Hepatocyte (in vitro differentiated cells): Measurements from ENCODE around the gene PTDSS2. TPM values are rescaled to one million over a fixed set of nuclear protein-coding genes. Genes with fewer than 3 reads are reported as not detected.

Experiments used
- DNase-seq: peaks from one replicate; pipeline ENCODE4 v3.0.0-alpha.2; 2016; ENCODE audit warnings: low spot score
- H2AFZ ChIP-seq: fragments of 200-600 bp; sonication (generic); 2 replicates; pipeline ENCODE4 v1.6.0; 2016; ENCODE audit warnings: antibody characterized with exemption, mild to moderate bottlenecking
- H3K27ac ChIP-seq: fragments of 200-600 bp; sonication (generic); 2 replicates; pipeline ENCODE4 v1.5.1; 2016; ENCODE audit warnings: mild to moderate bottlenecking
- H3K27me3 ChIP-seq: fragments of 200-600 bp; sonication (generic); 2 replicates; pipeline ENCODE4 v1.6.1; 2016
- H3K36me3 ChIP-seq: fragments of 200-600 bp; sonication (generic); replicated peaks from 2 replicates; pipeline ENCODE4 v1.5.1; 2016; ENCODE audit warnings: low read depth; ENCODE audit not compliant: insufficient read depth
- H3K4me1 ChIP-seq: fragments of 200-600 bp; sonication (generic); 2 replicates; pipeline ENCODE4 v1.5.1; 2016; ENCODE audit warnings: mild to moderate bottlenecking, moderate library complexity; ENCODE audit not compliant: insufficient read depth
- H3K4me2 ChIP-seq: fragments of 200-600 bp; sonication (generic); 2 replicates; pipeline ENCODE4 v1.6.0; 2016
- H3K4me3 ChIP-seq: fragments of 200-600 bp; sonication (generic); 2 replicates; pipeline ENCODE4 v1.5.1; 2016; ENCODE audit warnings: mild to moderate bottlenecking
- H3K79me2 ChIP-seq: fragments of 200-600 bp; sonication (generic); 2 replicates; pipeline ENCODE4 v1.6.0; 2017; ENCODE audit warnings: mild to moderate bottlenecking
- H3K9me2 ChIP-seq: fragments of 200-600 bp; sonication (generic); replicated peaks from 2 replicates; pipeline ENCODE4 v1.6.0; 2017; ENCODE audit warnings: mild to moderate bottlenecking; ENCODE audit not compliant: insufficient read depth
- H3K9me3 ChIP-seq: fragments of 200-600 bp; sonication (generic); 2 replicates; pipeline ENCODE4 v1.5.1; 2016; ENCODE audit warnings: low read depth, mild to moderate bottlenecking
- H4K20me1 ChIP-seq: fragments of 200-600 bp; sonication (generic); 2 replicates; pipeline ENCODE4 v1.6.0; 2016; ENCODE audit warnings: mild to moderate bottlenecking; ENCODE audit not compliant: insufficient read depth, poor library complexity, severe bottlenecking
- EZH2 ChIP-seq: fragments of 200-600 bp; sonication (generic); IDR thresholded peaks from 2 replicates; pipeline ENCODE4 v1.6.1; 2016; ENCODE audit warnings: antibody characterized with exemption, mild to moderate bottlenecking, borderline replicate concordance
- EZH2phosphoT487 ChIP-seq: fragments of 200-600 bp; sonication (generic); IDR thresholded peaks from one replicate; pipeline ENCODE4 v1.6.1; 2018; ENCODE audit warnings: antibody characterized with exemption, mild to moderate bottlenecking, low read depth, moderate library complexity; ENCODE audit not compliant: unreplicated experiment, severe bottlenecking
- WGBS: methylation state at CpG from one replicate; pipeline ENCODE4 v1.1.6; 2016; ENCODE audit warnings: low lambda C conversion rate; ENCODE audit errors: missing lambda C conversion rate; 5-methylcytosine and 5-hydroxymethylcytosine counted together
- polyA plus RNA-seq: library from polyadenylated mRNA; unstranded; fragments of >200 nt; fragmentation: Nextera tagmentation; extraction: Ambion mirVana; gene quantifications from 2 replicates; pipeline ENCODE4 v1.2.1, GENCODE V29; 2016
- total RNA-seq: library from RNA; depleted of rRNA; stranded (reverse); fragments of >200 nt; gene quantifications from 2 replicates; pipeline ENCODE4 v1.2.3, GENCODE V29; 2014
- TF ChIP-seq, protein P1 (sequence below): fragments of 200-600 bp; sonication (generic); IDR thresholded peaks from 2 replicates; pipeline ENCODE4 v1.5.1; 2016; ENCODE audit warnings: antibody characterized with exemption, mild to moderate bottlenecking; ENCODE audit not compliant: poor library complexity

PTDSS2 gene
- total and polyA plus RNA-seq, 2 experiments from 2014 or later, result 31.5 to 50.8 TPM

- H3K27ac ChIP-seq, result no peak overlapping the region
- no peak overlapping the region for H3K4me2 ChIP-seq
- 95% methylated on average over 29 of the region's 29 CpGs for WGBS
- no peak for DNase-seq
- no peak overlapping the region for H3K4me3 ChIP-seq
- H3K9me2 ChIP-seq, result no peaks in the 10 kb centered on the region
- H3K79me2 ChIP-seq, result peaks cover 11% of the 10 kb centered on the region
- TF ChIP-seq EZH2 (no peak), EZH2phosphoT487 (no peak)
- TF ChIP-seq, protein P1, sequence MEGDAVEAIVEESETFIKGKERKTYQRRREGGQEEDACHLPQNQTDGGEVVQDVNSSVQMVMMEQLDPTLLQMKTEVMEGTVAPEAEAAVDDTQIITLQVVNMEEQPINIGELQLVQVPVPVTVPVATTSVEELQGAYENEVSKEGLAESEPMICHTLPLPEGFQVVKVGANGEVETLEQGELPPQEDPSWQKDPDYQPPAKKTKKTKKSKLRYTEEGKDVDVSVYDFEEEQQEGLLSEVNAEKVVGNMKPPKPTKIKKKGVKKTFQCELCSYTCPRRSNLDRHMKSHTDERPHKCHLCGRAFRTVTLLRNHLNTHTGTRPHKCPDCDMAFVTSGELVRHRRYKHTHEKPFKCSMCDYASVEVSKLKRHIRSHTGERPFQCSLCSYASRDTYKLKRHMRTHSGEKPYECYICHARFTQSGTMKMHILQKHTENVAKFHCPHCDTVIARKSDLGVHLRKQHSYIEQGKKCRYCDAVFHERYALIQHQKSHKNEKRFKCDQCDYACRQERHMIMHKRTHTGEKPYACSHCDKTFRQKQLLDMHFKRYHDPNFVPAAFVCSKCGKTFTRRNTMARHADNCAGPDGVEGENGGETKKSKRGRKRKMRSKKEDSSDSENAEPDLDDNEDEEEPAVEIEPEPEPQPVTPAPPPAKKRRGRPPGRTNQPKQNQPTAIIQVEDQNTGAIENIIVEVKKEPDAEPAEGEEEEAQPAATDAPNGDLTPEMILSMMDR, result no peak
- no peaks in the 10 kb centered on the region for H4K20me1 ChIP-seq
- no peaks in the 10 kb centered on the region for H3K27me3 ChIP-seq
- H3K9me3 ChIP-seq, result no peaks in the 10 kb centered on the region
- no peak overlapping the region for H2AFZ ChIP-seq
- no peaks in the 10 kb centered on the region for H3K36me3 ChIP-seq
- no peaks in the 10 kb centered on the region for H3K4me1 ChIP-seq
Observed at GRCh38 chr11:512761-513595, 62.9 kb downstream of the PTDSS2 start.

- H3K4me3 ChIP-seq, result no peak overlapping the region
- H2AFZ ChIP-seq, result no peak overlapping the region
- no peaks in the 10 kb centered on the region for H3K27me3 ChIP-seq
- WGBS, result 97% methylated on average over 10 of the region's 10 CpGs
- no peaks in the 10 kb centered on the region for H3K9me3 ChIP-seq
- no peaks in the 10 kb centered on the region for H3K36me3 ChIP-seq
- no peaks in the 10 kb centered on the region for H3K4me1 ChIP-seq
- H3K79me2 ChIP-seq, result peaks cover 4% of the 10 kb centered on the region
- no peak for DNase-seq
- TF ChIP-seq, protein P1, result no peak
- TF ChIP-seq EZH2phosphoT487 (no peak), EZH2 (no peak)
- no peak overlapping the region for H3K27ac ChIP-seq
- no peaks in the 10 kb centered on the region for H4K20me1 ChIP-seq
- no peak overlapping the region for H3K4me2 ChIP-seq
- no peaks in the 10 kb centered on the region for H3K9me2 ChIP-seq
Observed at GRCh38 chr11:514606-515005, 64.5 kb downstream of the PTDSS2 start.

- Histone ChIP-seq H3K4me3 (no peak overlapping the region), H3K9me2 (no peaks in the 10 kb centered on the region), H3K4me2 (no peak overlapping the region)
Observed at GRCh38 chr11:515131-515530, 65.1 kb downstream of the PTDSS2 start.

More at GRCh38 chr11:515131-515530, 65.1 kb downstream of the PTDSS2 start:
- no peaks in the 10 kb centered on the region for H4K20me1 ChIP-seq
- no peak overlapping the region for H2AFZ ChIP-seq
- 93% methylated on average over 6 of the region's 6 CpGs for WGBS
- TF ChIP-seq EZH2, result no peak
- TF ChIP-seq EZH2phosphoT487, result no peak
- TF ChIP-seq, protein P1, result no peak
- H3K4me1 ChIP-seq, result no peaks in the 10 kb centered on the region
- H3K36me3 ChIP-seq, result no peaks in the 10 kb centered on the region
- DNase-seq, result no peak
- peaks cover 4% of the 10 kb centered on the region for H3K79me2 ChIP-seq
- H3K27me3 ChIP-seq, result no peaks in the 10 kb centered on the region
- no peak overlapping the region for H3K27ac ChIP-seq
- H3K9me3 ChIP-seq, result no peaks in the 10 kb centered on the region
